Karpas-422 (cell line): Measurements from ENCODE around the gene OPN1LW. TPM values are rescaled to one million over a fixed set of nuclear protein-coding genes. Genes with fewer than 3 reads are reported as not detected.
"Not testable (repeated sequence)": the region's sequence is repeated elsewhere in the genome, so short reads cannot be mapped to it uniquely, and the experiment has no call there.

ENCODE experiments used
- DNase-seq: peaks from one replicate; pipeline ENCODE4 v3.0.0-alpha.2; 2015
- H2AFZ ChIP-seq: fragments of 200-600 bp; sonication (generic); 2 replicates; pipeline ENCODE4 v1.6.1; 2014; ENCODE audit warnings: antibody characterized with exemption, low read length, mixed read lengths
- H3K27ac ChIP-seq: fragments of 200-600 bp; sonication (generic); 2 replicates; pipeline ENCODE4 v1.5.1; 2014; ENCODE audit warnings: mild to moderate bottlenecking, low read length, moderate library complexity
- H3K27me3 ChIP-seq: fragments of 200-600 bp; sonication (generic); 2 replicates; pipeline ENCODE4 v1.6.1; 2014; ENCODE audit warnings: low read length, mixed read lengths
- H3K36me3 ChIP-seq: fragments of 200-600 bp; sonication (generic); 2 replicates; pipeline ENCODE4 v1.6.1; 2014; ENCODE audit warnings: low read length, mixed read lengths; ENCODE audit not compliant: insufficient read depth
- H3K4me1 ChIP-seq: fragments of 200-600 bp; sonication (generic); 2 replicates; pipeline ENCODE4 v1.6.1; 2014; ENCODE audit warnings: mild to moderate bottlenecking, low read length, mixed read lengths
- H3K4me2 ChIP-seq: fragments of 200-600 bp; sonication (generic); 2 replicates; pipeline ENCODE4 v1.6.1; 2014; ENCODE audit warnings: low read length, low read depth, mild to moderate bottlenecking; ENCODE audit not compliant: poor library complexity, severe bottlenecking
- H3K4me3 ChIP-seq: fragments of 200-600 bp; sonication (generic); 2 replicates; pipeline ENCODE4 v1.5.1; 2014; ENCODE audit warnings: mild to moderate bottlenecking, antibody characterized with exemption, low read length, mixed read lengths
- H3K79me2 ChIP-seq: fragments of 200-600 bp; sonication (generic); 2 replicates; pipeline ENCODE4 v1.6.1; 2014; ENCODE audit warnings: mild to moderate bottlenecking, low read length, mixed read lengths
- H3K9ac ChIP-seq: fragments of 200-600 bp; sonication (generic); 2 replicates; pipeline ENCODE4 v1.6.0; 2014; ENCODE audit warnings: low read length
- H3K9me2 ChIP-seq: fragments of 200-600 bp; sonication (generic), shearing (Covaris generic); replicated peaks from 2 replicates; pipeline ENCODE4 v1.6.0; 2014; ENCODE audit warnings: mild to moderate bottlenecking, low read length, moderate library complexity; ENCODE audit not compliant: insufficient read depth
- H3K9me3 ChIP-seq: fragments of 300-700, 200-600 bp; sonication (generic); 2 replicates; pipeline ENCODE4 v1.6.1; 2014; ENCODE audit warnings: low read length, mixed read lengths
- H4K20me1 ChIP-seq: fragments of 200-600 bp; sonication (generic); 2 replicates; pipeline ENCODE4 v1.6.1; 2014; ENCODE audit warnings: mild to moderate bottlenecking, antibody characterized with exemption, low read length, low read depth; ENCODE audit not compliant: insufficient read depth
- total RNA-seq: library from RNA; depleted of rRNA; stranded (reverse); fragments of >200 nt; shearing (Covaris generic); gene quantifications from 2 replicates; pipeline ENCODE4 v1.2.3, GENCODE V29; 2014; ENCODE audit warnings: low replicate concordance; rRNA removed

Gene OPN1LW
- not detected in 2 replicates for total RNA-seq

GRCh38 chrX:154144010-154144409 lies at the start of gene OPN1LW:
TSS of gene OPN1LW (plus strand) at chrX:154144243. CDS start at chrX:154144284, 41 bp downstream.
- H3K4me2 ChIP-seq, H3K9ac ChIP-seq, H3K4me3 ChIP-seq, H3K27me3 ChIP-seq, H3K27ac ChIP-seq, H3K4me1 ChIP-seq, H4K20me1 ChIP-seq, H3K79me2 ChIP-seq, DNase-seq, H3K36me3 ChIP-seq, H3K9me3 ChIP-seq, H2AFZ ChIP-seq, H3K9me2 ChIP-seq: not testable (repeated sequence)

DNA sequence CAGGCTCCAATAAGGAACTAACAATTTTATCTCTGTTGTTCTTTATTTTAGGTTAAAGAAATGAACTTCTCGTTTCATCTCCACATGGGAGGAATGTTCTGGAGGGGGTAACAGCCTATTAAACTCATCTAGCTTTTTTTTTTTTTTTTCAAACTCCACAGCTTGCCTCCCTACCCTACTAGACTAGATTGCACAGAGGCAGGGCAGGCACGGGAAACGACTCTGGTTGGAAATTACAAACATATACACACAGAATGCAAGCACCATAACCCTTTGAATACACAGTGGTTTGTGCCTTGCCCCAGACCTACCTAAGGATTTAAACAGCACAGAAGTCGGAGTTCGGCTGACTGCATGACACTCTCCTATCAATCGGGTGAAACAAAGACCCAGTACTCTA lies 49.2 kb upstream of the OPN1LW start:
- H2AFZ ChIP-seq: no peak overlapping the region
- H3K36me3 ChIP-seq: peaks cover 5% of the 10 kb centered on the region
- peak overlapping the region; percentile 91 for H3K9ac ChIP-seq
- H3K4me1 ChIP-seq: peaks cover 37% of the 10 kb centered on the region
- no peaks in the 10 kb centered on the region for H3K27me3 ChIP-seq
- H4K20me1 ChIP-seq: peaks cover 44% of the 10 kb centered on the region; the same call in 1 of the 2 replicates
- H3K9me2 ChIP-seq: no peaks in the 10 kb centered on the region
- H3K27ac ChIP-seq: no peak overlapping the region
- H3K79me2 ChIP-seq: peaks cover 67% of the 10 kb centered on the region
- peak overlapping the region; percentile 92; the same call in 1 of the 2 replicates for H3K4me3 ChIP-seq
- DNase-seq: no peak
- H3K4me2 ChIP-seq: peak overlapping the region; percentile 92
- no peaks in the 10 kb centered on the region for H3K9me3 ChIP-seq

DNA sequence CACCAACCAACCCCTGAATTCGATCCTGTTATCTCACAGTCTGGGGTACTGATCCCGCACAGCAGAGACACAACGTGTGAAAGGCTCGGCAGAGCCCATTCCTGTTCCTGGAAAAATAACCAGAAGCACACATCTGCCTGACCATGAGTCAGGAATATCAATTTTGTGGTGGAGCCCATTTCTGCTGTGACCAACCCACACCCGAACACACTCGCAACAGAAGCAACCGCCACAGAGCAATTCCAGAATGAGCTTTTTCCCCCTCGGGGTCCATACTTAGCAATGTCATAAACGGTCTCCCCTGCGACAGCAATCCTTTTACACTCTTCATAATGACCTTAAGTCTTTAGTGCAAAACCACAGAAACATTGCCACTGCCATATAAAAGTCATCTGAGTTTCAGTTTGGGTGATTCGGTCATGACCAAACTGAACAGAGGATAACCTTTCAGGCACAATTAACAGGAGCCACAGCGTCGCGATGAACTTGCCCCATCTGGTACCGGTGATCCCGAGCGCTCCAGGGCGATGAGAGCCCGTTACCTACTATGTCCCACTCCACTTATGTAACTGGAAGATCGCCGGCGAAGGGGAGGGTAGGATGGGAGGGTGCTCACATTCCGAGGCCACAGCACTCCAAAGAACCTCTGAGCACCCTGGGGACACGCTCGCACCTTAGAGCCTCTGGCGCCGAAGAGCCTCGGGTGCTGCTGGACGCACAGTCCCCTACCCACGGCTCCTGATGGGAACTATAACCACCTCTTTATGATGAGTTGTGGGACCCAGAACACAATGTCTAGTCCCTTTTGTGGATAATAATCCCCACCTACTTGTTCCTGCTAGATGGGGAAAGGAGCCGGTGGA lies 47.7 kb upstream of the OPN1LW start:
- no peaks in the 10 kb centered on the region for H3K9me2 ChIP-seq
- H3K9me3 ChIP-seq: no peaks in the 10 kb centered on the region
- H3K36me3 ChIP-seq: peaks cover 4% of the 10 kb centered on the region
- H3K9ac ChIP-seq: peak overlapping the region; percentile 91
- H3K79me2 ChIP-seq: peaks cover 54% of the 10 kb centered on the region
- H3K4me2 ChIP-seq: peak overlapping the region; percentile 92
- H4K20me1 ChIP-seq: peaks cover 36% of the 10 kb centered on the region; the same call in 1 of the 2 replicates
- peak overlapping the region; percentile 49; the same call in 1 of the 2 replicates for H3K27ac ChIP-seq
- no peak overlapping the region for H2AFZ ChIP-seq
- no peaks in the 10 kb centered on the region for H3K27me3 ChIP-seq
- H3K4me3 ChIP-seq: peak overlapping the region; percentile 92
- peaks cover 37% of the 10 kb centered on the region for H3K4me1 ChIP-seq
- DNase-seq: no peak

DNA sequence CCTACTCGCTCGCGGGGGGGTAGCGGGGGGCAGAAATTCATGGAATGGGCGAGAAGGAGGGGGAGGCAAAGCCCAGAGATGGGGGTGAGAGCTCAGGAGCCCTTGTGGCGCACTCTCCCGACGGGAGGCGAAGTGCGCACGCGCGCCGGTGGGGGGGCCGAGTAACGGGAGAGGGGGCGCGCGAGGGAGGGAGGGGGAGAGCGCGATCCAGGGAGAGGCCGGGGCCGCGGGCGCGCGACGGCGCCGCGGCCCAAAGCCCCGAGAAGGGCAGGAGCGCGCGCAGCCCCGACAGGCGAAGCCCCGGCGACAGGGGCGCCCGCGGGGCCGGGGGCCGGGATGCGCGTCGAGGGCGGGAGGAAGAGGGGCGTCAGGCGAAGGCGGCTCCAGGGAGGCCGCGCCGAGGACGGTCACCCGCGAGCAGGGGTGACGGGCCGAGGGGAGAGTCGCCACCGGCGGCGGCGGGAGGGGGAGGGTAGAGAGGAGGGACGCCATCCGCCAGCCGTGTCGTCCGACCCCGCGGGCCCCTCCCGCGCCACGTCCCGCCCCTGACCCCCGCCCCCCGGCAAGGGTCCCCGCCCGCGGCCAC lies 46.9 kb upstream of the OPN1LW start:
- peak; percentile 85 for DNase-seq
- H2AFZ ChIP-seq: no peak overlapping the region
- H3K4me1 ChIP-seq: peaks cover 37% of the 10 kb centered on the region
- no peaks in the 10 kb centered on the region for H3K27me3 ChIP-seq
- H3K9ac ChIP-seq: peak overlapping the region; percentile 91
- no peaks in the 10 kb centered on the region for H3K36me3 ChIP-seq
- peak overlapping the region; percentile 92 for H3K4me2 ChIP-seq
- no peaks in the 10 kb centered on the region for H3K9me2 ChIP-seq
- peak overlapping the region; percentile 49; the same call in 1 of the 2 replicates for H3K27ac ChIP-seq
- H3K79me2 ChIP-seq: peaks cover 47% of the 10 kb centered on the region
- H3K9me3 ChIP-seq: no peaks in the 10 kb centered on the region
- peak overlapping the region; percentile 92 for H3K4me3 ChIP-seq
- peaks cover 32% of the 10 kb centered on the region; the same call in 1 of the 2 replicates for H4K20me1 ChIP-seq

GRCh38 chrX:154097589-154098541 lies 46.2 kb upstream of the OPN1LW start, which contains the start of gene MECP2:
TSS of gene MECP2 (minus strand) at chrX:154097717.
- Histone ChIP-seq H3K9me3 (no peaks in the 10 kb centered on the region), H3K4me2 (peak within 1 kb of the TSS; percentile 92), H3K4me1 (peaks cover 37% of the 10 kb centered on the region), H3K27ac (peak within 1 kb of the TSS; percentile 49; the same call in 1 of the 2 replicates), H3K9me2 (no peaks in the 10 kb centered on the region), H3K9ac (peak within 1 kb of the TSS; percentile 91), H2AFZ (0 out of 2 replicates have a peak within 1 kb of the TSS, but pooled peaks have one; percentile 58), H3K27me3 (no peaks in the 10 kb centered on the region), H3K4me3 (peak within 1 kb of the TSS; percentile 92), H4K20me1 (peaks cover 32% of the 10 kb centered on the region; the same call in 1 of the 2 replicates), H3K36me3 (no peaks in the 10 kb centered on the region), H3K79me2 (peaks cover 39% of the 10 kb centered on the region)
- peak; percentile 96 for DNase-seq

- peak overlapping the region; percentile 62 for H3K4me2 ChIP-seq
- H3K4me1 ChIP-seq: peaks cover 33% of the 10 kb centered on the region
- no peaks in the 10 kb centered on the region for H3K9me3 ChIP-seq
- 0 out of 2 replicates have a peak overlapping the region, but pooled peaks have one; percentile 58 for H2AFZ ChIP-seq
- H3K4me3 ChIP-seq: no peak overlapping the region
- H3K27me3 ChIP-seq: no peaks in the 10 kb centered on the region
- no peak overlapping the region for H3K27ac ChIP-seq
- H3K9me2 ChIP-seq: no peaks in the 10 kb centered on the region
- DNase-seq: no peak
- no peaks in the 10 kb centered on the region for H3K36me3 ChIP-seq
- no peak overlapping the region; the same call in 1 of the 2 replicates for H3K9ac ChIP-seq
- H4K20me1 ChIP-seq: peaks cover 28% of the 10 kb centered on the region; the same call in 1 of the 2 replicates
- peaks cover 34% of the 10 kb centered on the region for H3K79me2 ChIP-seq
These were observed 45.5 kb upstream of the OPN1LW start for GRCh38 chrX:154098551-154098950.

GRCh38 chrX:154113729-154114128 lies 30.3 kb upstream of the OPN1LW start:
- DNase-seq: no peak
- no peaks in the 10 kb centered on the region for H3K79me2 ChIP-seq
- H3K4me1 ChIP-seq: no peaks in the 10 kb centered on the region
- no peak overlapping the region for H3K27ac ChIP-seq
- H2AFZ ChIP-seq: no peak overlapping the region
- H3K4me2 ChIP-seq: no peak overlapping the region
- no peaks in the 10 kb centered on the region for H4K20me1 ChIP-seq
- no peak overlapping the region for H3K4me3 ChIP-seq
- H3K9me2 ChIP-seq: no peaks in the 10 kb centered on the region
- H3K36me3 ChIP-seq: no peaks in the 10 kb centered on the region
- H3K9ac ChIP-seq: no peak overlapping the region
- H3K9me3 ChIP-seq: no peaks in the 10 kb centered on the region
- 0 out of 2 replicates have a peak, but pooled peaks cover 4% of the 10 kb centered on the region for H3K27me3 ChIP-seq
